Right ventricle myocardium superior (tissue), 1 donor: Measurements from ENCODE around the gene XRCC1. TPM values are rescaled to one million over a fixed set of nuclear protein-coding genes. Genes with fewer than 3 reads are reported as not detected.
"Not testable (repeated sequence)": the region's sequence is repeated elsewhere in the genome, so short reads cannot be mapped to it uniquely, and the experiment has no call there.

Source experiments
- ATAC-seq: fragments of 200-7000 bp; cut with Tn5 transposase; one replicate; pipeline ENCODE4 v1.9.1; 2020; ENCODE audit warnings: mild to moderate bottlenecking; ENCODE audit not compliant: poor library complexity
- DNase-seq: peaks from one replicate; pipeline ENCODE4 v3.0.0-alpha.2; 2020
- intact Hi-C: fragments of 100-400 bp; cut with DNase I; formaldehyde crosslinking; loops from one replicate; pipeline ENCODE4 v1.11.2; 2022
- total RNA-seq: library from RNA; stranded (reverse); fragmentation: NEBNext Ultra II Directional; extraction: Animal tissue kit (Norgen Biotek cat#: 25700); gene quantifications from one replicate; pipeline ENCODE4 v1.2.1, GENCODE V29; 2021
- donor health status: DM: no; HTN: yes; CAD: no; lungs with severe emphysema.

Gene XRCC1
- total RNA-seq, 1 donor from 2014 or later = 12.4 TPM

DNA sequence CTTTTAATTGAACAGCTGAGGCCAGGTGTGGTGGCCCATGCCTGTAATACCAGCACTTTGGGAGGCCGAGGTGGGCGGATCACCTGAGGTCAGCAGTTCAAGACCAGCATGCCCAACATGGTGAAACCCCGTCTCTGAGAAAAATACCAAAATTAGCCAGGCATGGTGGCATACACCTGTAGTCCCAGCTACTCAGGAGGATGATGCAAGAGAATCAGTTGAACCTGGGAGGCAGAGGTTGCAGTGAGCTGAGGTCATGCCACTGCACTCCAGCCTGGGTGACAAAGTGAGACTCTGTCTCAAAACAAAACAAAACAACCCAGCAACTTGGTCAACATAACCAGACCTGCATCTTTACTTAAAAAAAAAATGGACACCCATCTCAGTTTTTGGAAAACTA lies 11.7 kb upstream of the XRCC1 start:
- intact Hi-C loops, ATAC-seq, DNase-seq: not testable (repeated sequence)

DNA sequence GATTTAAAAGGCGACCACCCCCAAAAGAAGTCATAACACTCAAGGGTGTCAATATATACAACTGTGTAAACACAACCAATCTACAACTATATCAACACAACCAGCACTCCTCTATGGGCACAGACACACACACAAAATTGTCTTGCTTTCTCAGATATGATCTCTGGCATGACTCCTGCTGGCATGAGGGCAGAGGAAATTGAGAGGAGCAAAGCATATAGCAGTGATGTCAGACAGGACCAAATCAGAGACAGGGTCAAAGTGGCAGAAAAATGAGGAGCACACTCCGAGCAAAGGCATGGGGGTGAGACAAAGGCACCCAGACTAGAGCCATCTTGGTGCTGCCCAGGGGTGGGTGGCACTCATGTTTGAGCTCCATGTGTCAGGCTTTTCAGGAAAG lies 11.0 kb upstream of the XRCC1 start:
- no peak for ATAC-seq
- intact Hi-C loops = no loop called here
- no peak for DNase-seq

DNA sequence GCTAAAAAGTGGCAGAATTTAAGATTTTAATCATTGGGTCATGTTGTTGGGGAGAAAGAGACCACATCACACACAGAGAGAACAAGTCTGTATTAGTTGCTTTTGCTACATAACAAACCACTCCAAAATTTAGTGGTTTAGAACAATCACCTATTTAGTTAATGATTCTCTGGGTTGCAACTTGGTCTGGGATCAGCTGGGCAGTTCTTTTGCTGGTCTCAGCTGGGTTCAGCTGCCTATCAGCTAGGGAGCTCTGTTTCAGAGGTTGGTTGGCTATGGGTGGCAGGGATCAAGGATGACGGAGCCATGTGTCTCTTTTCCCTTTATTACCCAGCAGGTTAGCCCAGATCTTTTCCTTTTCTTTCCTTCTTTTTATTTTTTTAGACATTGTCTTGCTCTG lies 9.2 kb upstream of the XRCC1 start:
- DNase-seq = no peak
- intact Hi-C loops = no loop called here
- ATAC-seq = no peak

DNA sequence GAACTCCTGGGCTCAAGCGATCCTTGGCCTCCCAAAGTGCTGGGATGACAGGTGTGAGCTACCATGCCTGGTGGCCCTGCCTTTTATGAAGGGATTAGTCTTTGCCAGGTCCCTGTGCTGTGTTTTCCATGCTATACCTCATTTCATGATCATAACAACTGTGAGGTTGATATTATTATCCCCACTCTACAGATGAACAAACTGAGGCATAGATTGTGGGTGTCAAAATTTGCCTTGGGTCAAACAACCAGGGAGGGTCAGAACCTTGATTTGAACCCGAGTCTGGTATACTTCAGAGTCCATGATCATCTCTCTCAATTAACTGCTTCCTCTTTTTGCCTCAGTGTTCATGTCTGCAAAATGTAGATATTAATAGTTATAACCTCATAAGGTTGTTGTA lies 7.2 kb upstream of the XRCC1 start:
- intact Hi-C loops = no loop called here
- no peak for DNase-seq
- ATAC-seq = no peak

DNA sequence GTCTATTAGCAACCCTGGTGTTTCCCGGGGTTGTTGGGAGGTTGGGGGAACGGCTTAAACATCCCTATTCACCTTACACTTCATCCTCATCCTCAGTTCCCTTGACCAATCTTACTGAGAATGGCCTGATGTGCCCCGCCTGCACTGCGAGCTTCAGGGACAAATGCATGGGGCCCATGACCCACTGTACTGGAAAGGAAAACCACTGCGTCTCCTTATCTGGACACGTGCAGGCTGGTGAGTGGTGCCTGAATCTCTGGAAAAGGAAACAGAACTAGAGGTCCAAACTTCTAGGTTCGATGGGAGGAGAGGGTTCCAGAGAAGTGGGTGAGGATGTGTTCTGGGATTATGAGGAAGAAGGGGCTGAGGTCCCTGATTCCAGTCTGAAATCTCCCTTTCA lies 6.1 kb upstream of the XRCC1 start:
- ATAC-seq (no peak), DNase-seq (no peak)
- intact Hi-C loops = no loop called here

DNA sequence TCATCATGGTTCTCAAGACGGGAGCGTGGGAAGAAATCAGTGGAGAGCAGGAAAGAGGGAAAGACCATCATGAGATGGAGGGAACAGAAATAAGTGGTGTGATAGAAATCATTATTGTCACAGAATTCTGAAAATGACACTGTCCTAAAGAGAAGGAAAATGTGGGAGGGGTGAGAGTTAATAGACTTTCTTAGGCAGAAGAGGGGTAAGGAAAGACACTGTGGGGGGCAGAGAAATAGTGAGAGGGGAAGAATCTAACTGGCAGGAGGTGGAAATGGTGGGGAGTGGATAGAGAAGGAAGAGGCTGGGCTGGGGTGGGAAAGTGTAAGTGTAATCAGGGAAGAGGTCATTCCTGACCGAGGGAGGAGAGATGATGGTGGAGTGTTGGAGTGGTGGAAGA lies 3.5 kb upstream of the XRCC1 start:
- ATAC-seq = no peak
- no peak for DNase-seq
- intact Hi-C loops = no loop called here

DNA sequence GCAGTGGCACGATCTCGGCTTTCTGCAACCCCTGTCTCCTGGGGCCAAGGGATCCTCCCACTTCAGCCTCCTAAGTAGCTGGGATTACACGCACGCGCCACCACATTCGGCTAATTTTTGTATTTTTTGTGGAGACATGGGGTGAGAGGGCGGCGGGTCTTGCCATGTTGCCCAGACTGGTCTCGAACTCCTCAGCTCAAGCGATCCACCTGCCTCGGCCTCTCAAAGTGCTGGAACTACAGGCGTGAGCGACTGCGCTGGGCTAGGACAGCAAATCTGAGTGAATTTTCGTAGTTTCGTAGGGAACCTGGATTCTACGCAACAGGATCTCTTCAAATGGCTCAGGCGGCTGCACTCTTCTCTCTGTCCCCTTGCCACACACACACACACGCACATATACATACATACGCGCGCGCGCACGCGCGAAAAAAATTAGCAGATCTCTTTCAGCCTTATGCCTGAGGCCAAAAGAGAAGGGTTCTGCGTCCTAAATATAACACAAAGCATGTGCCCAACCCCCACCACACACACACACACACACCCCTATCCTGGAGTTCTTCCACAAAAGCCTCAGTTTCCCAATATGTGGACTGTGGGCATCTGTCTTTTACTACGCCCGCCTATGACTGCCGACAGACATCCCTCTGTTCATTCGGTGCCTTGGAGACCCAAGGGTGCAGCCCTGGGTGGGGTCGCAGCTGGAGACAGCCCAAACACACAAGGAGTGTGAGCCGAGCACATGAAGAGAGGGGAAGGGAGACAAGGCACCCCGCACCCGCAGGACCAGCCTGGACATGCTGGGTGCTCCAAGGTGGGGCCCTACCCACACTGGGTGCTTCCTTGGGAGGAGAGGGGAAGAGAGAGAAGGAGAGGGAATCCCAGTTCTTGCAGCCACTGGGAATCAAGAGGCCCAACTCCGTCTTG lies 890 bp upstream of the XRCC1 start:
- intact Hi-C loops = no loop called here
- DNase-seq (peak; percentile 48), ATAC-seq (peak; percentile 1)

DNA sequence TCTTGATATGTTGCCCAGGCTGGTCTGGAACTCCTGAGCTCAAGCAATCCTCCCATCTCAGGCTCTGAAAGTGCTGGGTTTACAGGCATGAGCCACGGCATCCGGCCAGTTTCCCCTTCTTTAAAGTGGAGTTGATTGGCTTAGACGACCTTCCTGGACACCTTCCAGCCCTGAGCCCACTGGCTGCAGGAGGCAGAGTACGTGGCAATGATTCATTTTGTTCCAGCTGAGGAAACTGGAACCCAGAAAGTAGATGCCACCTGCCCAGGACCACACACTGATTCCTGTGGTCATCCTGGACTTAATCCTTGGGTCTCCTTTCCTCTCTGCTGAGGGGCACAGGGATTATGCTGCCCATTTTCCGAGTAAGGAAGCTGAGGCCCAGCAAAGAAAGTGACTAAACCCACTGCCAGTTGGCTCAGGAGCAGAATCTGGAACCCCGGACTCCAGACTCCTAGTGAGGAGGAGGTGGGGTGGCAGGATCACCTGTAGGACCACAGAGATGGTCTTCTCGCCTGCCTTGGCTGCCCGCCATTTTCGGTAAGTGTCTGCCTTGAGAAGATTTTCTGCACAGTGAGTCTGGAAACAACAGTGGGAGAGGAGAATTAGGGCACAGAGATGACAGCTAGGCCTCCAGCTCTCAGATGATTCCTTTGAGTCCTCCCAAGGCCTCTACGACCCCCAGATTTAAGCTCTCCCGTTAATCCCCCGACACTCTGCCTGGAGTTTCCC lies 737 bp downstream of the XRCC1 start:
- intact Hi-C loops = no loop called here
- ATAC-seq = no peak
- DNase-seq = no peak

DNA sequence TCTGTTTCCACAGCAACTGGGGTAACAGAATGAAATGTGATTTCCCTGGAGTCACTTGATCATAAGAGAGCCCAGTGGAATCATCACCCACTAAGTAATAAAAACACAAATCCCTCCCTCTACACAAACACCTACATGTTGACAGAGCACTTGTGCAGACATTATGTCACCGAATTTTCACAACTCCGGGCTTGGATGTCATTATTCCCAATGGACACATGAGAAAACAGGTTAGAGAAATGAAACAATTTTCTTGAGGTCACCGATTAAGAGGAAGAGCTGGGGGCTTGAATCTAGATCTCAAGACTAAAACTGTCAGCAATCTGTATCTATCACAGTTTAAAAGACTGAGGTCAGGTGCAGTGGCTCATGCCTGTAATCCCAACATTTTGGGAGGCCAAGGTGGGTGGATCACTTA lies 3.1 kb downstream of the XRCC1 start:
- intact Hi-C loops = no loop called here
- ATAC-seq (no peak), DNase-seq (no peak)

DNA sequence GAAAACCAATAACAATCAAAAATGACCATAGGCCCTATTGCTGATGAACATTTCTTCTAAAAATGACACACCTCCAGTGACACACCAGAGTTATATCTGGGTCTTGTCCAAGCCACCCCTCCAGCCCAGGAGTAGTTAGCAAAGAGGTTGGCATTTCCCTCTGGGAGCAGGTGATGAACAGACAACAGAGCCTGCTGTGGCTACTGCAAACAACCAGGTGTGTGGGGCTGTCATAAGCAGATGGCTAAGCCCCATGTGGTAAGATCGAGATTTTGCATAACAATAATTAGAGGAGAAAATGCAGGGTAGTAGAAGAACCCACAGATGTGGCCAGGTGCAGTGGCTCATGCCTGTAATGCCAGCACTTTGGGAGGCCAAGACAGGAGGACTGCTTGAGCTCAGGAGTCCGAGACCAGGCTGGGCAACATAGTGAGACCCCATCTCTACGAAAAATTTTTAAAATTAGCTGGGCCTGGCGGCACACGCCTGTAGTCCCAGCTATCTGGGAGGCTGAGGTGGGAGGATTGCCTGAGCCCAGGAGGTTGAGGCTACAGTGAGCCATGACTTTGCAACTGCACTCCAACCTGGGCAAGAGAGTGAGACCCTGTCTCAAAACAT lies 5.0 kb downstream of the XRCC1 start:
- no peak for DNase-seq
- no peak for ATAC-seq
- intact Hi-C loops = no loop called here

DNA sequence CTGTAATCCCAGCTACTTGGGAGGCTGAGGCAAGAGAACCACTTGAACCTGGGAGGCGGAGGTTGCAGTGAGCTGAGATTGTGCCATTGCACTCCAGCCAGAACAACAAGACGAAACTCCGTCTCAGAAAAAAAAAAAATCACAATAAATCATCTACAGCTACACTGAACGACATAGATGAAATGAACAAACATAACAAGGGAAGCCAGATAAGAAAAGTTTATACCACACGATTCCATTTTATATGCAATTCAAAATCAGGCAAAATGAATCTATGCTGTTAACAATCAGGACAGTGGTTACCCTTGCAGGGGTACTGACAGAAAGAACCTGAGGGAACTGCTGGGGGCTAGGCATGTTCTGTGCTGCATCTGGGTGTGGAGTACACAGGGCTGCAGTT lies 5.7 kb downstream of the XRCC1 start:
- ATAC-seq (no peak), DNase-seq (no peak)
- intact Hi-C loops = no loop called here

DNA sequence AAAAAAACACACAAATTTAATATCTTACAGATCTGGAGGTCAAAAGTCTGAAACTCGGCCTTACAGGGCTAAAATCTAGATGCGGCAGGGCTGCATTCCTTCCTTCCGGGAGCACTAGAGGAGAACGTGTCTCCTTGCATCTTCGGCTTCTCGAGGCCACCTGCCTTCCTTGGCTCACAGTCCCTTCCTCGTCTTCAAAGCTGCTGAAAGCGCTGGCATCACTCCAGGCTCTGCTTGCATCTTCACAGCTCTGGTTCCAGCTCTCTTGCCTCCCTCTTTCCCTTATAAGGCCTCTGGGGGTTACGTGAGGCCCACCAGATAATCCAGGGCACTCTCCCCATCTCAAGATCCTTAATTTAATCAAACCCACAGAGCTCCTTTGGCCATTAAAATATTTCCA lies 10.5 kb downstream of the XRCC1 start:
- intact Hi-C loops = no loop called here
- ATAC-seq (no peak), DNase-seq (no peak)

DNA sequence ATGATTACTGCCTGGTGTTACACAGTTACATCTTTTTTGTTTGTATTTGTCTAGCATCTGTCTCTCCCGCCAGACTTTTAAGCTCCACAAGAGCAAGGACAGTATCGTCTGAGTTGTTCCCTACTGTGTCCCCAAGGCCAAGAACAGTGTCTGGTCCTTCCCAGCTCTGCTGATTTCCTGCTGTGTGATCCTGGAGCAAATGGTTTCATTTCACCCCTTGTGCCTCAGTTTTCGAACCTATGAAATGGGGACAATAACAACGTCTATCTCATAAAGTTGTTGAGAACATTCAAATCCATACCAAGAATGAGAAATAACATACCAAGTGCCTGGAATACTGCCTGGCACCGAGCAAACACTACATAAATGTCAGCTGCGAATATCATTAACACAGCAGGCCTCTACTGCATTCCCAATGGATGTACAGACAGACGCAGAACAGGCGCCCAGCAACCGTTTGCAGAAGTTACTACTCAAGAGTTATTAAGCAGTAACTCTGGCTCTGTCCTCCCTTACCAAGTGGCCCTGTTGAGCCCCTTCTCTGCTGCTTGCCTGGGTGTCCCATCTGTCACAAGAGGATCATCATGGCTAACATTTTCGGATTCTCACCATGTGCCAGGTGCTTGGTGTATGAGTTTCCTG lies 11.4 kb downstream of the XRCC1 start:
- intact Hi-C loops = no loop called here
- ATAC-seq = no peak

DNA sequence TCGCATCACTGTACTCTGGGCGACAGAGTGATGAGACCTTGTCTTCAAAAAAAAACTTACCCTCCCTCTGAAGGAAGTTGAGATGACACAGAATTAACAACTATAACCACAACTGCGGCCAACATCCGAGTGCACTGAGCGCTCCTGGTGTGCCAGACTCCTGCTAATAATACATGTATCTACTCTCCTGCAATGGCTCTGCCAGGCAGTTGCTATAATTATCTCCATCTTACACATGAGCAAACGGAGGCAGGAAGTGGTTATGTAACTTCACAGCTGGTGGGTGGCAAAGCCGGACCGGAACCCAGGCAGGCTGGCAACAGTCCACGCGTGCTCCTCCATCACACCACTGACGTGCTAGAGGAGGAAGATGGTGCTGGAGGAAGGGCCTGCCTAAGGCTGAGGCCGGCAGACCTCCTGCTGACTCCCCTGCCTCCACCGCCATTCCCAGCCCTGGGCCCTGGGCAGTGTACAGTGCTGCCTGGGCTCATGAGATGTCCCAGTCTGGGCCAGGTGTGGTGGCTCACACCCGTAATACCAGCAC lies 12.6 kb downstream of the XRCC1 start:
- intact Hi-C loops = no loop called here
- peak; percentile 96 for ATAC-seq
- peak; percentile 92 for DNase-seq

More for the DNA sequence above, 11.4 kb downstream of the XRCC1 start:
- peak; percentile 0 for DNase-seq

DNA sequence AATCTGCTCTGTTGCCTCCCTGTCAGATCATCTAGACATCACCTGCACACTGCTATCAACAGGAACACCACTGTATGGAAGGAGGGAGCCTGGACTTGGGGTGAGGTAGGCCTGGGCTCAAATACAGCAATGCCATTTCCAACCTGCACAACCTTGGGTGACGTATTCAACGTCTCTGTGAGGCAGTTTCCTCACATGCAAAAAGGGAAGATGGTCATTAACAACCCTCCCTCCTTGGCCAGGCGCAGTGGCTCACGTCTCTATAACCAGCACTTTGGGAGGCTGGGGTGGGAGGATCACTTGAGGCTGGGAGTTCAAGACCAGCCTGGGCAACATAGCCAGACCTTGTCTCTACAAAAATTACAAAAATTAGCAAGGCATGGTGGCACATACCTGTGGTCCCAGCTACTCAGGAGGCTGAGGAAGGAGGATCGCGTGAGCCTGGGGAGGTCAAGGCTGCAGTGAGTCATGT lies 13.1 kb downstream of the XRCC1 start:
- intact Hi-C loops = no loop called here
- DNase-seq (peak; percentile 31), ATAC-seq (no peak)

DNA sequence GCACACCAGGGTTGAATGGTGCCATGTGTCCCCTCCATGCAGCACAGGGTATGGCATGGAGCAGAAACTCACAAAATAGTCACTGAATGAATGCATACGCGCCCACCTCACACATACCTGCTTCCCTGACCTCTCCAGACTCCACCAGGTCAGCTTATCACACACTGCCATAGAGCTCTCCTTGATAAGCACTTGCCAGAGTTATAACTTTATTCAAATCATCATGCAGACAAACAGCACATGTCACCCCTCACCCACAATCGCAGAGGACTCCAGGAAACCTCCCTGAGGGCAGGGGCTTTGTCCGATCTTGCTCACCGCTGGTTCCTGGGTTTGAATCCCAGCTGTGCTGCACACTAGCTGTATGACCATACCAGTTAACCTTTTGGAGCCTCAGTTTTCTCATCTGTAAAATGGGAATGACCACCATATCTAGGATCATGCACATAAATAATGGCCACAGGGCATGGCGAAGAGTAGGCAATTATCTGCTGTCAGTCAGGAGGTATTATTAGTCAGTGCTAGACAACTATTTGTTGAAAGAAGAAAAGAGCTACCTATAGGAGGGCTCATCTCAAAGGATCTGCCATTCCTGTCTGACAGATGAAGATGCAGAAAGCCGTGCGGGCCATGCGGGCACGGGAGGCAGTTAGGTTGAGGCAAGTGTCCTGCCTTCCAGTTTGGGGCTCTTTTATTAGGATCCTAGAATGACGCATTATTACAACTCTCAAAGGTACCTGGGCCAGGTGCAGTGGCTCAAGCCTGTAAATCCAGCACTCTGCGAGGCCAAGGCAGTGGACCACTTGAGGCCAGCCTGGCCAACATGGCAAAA lies 14.0 kb downstream of the XRCC1 start:
- intact Hi-C loops = no loop called here
- peak; percentile 10 for DNase-seq
- ATAC-seq = no peak

DNA sequence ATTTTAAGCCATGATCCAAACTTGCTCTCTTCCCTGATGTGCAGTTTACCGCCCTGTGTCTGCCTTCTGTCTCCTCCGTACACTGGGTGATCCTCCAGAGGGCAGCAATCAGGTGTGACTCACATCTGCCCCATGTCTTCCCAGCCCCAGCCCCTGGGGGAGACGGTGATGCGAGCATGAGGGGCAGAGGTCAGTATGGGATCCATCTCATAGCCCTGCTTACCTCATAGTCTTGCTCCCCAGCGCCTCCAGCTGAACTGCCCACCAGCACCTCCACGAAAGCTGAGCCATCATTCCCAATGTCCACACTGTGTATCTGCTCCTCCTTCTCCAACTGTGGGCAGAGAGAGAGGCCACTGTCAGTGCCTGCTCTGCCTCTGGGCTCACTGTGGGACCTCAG lies 14.6 kb downstream of the XRCC1 start:
- intact Hi-C loops = no loop called here
- ATAC-seq (no peak), DNase-seq (no peak)

DNA sequence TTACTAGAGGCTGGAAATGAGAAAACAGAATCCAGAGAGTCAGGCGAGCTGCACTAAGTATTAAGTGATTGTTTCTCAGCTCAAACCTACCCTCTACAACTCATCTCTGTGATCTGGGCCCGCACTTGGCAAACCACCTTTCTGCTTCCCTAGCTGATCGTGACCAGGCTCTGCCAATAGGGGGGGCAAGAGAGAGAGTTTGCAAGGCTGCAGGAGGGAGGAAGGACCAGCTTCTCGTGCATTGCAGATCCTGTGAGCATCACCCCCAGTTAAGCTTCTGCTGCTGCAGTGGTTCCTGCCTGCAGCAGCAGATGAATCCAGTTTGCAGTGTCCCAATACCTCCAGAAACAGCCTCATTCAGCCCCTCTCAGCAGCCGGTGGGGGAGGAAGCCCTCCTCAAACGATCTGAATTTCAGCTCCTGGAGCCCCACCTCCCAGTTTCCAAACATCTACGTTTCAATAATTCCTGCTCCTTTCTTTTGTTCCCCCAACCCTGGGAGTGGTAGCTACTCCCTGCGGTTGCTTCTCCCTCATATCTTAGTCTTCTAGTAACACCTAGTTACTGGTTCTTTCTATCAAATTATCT lies 20.0 kb downstream of the XRCC1 start:
- intact Hi-C loops = no loop called here
- peak; percentile 34 for ATAC-seq
- peak; percentile 67 for DNase-seq
